LNCAP (cell line): ENCODE measurements around the gene PPP2R5B.

Source experiments
- TF ChIP-seq, protein P1 (sequence below): fragments of 450-650 bp; IDR thresholded peaks from 2 replicates; pipeline ENCODE4 v1.5.1; 2017; ENCODE audit warnings: mild to moderate bottlenecking

The PPP2R5B gene

DNA sequence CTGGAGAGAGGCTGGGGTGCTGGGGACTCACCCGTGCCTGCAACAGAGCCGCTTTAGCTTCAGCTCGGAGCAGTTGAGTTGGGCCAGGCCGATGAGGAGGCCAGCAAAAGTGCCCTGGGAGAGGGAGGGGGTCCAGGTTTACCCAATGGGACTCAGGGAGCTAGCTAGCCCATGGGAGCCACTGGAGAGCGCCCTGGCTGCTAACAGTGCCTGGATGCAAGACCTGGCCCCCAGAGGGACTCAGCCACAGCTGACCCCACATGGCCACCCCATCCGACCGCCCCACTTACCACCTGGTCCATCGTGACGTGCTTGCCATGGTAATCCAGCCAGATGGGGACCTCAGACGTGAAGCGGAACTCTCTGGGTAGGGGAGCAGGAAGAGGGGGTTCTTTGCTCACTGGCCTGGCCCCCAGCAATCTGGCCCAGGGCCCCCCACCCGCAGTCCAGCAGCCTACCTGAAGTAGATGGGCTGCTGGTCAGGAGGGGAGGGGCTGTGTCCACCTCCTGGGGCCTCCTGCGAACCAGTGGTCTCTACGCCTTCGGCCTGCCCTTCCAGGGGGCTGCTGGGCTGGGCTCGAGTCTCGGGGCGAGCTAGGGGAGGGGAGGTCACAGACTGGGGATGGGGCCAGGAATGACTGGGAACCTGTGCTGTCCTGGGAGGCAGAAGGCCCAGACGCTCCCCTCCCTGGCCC, 27.0 kb upstream of the PPP2R5B start:
- TF ChIP-seq, protein P1, sequence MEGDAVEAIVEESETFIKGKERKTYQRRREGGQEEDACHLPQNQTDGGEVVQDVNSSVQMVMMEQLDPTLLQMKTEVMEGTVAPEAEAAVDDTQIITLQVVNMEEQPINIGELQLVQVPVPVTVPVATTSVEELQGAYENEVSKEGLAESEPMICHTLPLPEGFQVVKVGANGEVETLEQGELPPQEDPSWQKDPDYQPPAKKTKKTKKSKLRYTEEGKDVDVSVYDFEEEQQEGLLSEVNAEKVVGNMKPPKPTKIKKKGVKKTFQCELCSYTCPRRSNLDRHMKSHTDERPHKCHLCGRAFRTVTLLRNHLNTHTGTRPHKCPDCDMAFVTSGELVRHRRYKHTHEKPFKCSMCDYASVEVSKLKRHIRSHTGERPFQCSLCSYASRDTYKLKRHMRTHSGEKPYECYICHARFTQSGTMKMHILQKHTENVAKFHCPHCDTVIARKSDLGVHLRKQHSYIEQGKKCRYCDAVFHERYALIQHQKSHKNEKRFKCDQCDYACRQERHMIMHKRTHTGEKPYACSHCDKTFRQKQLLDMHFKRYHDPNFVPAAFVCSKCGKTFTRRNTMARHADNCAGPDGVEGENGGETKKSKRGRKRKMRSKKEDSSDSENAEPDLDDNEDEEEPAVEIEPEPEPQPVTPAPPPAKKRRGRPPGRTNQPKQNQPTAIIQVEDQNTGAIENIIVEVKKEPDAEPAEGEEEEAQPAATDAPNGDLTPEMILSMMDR: no peak

DNA sequence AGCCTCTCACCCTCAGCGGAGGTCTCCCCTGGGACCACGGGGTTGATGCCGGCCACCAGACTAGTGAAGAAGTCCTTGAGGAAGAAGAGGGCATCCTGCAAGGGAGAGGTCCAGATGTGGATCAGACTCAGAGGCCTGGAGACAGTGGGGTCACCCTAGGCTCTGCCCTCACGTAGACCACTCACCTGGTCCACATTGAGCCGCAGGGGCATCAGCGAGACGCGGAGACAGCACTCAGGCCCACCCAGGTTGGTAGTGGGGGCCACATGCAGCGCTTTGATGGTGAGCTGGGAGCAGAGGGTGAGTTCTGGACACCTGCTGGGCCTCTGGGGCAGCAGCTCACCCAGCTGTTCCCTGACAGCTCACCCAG, 26.4 kb upstream of the PPP2R5B start:
- TF ChIP-seq, protein P1: no peak

DNA sequence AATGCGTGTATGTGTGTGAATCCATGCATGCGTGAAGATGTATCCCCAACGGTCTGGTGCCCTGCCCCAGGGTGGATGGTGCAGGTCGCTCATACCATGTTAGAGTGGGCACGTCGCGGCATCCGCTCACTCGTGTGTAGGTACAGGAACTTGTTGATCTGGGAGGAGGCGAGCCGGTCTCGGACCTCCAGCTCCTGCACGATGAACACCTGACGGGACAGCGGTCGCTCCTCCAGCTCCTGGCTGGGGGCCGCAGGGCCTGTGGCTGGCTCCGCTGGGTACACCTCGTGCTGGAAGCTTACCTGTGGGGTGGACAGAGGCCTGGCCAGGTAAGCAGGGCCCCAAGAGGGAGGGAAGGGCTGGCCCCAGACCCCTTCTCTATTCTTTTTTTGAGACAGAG, 25.9 kb upstream of the PPP2R5B start:
- TF ChIP-seq, protein P1: no peak

DNA sequence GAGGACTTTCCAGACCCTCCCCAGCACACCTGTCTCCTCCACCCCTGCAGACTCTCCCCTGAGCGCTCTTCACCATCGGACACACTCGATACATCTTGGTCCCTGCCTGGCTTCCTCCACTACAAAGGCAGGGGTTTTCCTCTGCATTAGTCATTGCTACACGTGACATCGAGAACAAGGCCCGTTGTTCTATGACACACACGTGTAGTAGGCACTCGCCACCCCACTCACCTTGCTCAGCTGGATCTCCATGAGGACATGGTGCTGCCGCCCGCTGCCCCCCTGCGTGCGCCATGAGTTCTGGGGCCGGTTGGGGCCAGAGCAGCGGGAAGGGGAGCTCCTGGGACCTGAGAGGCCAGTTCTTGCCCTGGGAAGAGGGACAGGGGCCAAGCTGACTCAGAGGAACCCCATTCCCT, 24.2 kb upstream of the PPP2R5B start:
- TF ChIP-seq, protein P1: no peak

DNA sequence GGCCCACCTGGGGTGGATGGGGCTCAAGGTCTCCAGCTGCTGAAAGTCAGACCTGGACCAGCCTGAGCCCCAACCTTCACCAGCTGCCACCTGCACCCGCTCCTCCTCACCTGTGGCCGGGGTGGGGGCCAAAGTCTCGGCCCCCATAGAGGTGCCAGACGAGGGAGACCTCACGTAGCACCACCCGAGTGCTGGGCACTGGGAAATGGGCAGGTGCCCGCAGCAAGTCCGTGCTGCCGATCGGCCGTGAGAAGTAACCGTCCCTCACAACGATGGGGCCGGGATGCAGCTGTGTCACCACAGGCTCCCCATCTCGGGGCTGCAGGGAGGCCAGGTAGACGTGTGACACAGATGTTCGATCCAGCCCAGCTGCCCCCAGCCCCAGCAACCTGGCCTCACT, 23.7 kb upstream of the PPP2R5B start:
- TF ChIP-seq, protein P1: no peak

DNA sequence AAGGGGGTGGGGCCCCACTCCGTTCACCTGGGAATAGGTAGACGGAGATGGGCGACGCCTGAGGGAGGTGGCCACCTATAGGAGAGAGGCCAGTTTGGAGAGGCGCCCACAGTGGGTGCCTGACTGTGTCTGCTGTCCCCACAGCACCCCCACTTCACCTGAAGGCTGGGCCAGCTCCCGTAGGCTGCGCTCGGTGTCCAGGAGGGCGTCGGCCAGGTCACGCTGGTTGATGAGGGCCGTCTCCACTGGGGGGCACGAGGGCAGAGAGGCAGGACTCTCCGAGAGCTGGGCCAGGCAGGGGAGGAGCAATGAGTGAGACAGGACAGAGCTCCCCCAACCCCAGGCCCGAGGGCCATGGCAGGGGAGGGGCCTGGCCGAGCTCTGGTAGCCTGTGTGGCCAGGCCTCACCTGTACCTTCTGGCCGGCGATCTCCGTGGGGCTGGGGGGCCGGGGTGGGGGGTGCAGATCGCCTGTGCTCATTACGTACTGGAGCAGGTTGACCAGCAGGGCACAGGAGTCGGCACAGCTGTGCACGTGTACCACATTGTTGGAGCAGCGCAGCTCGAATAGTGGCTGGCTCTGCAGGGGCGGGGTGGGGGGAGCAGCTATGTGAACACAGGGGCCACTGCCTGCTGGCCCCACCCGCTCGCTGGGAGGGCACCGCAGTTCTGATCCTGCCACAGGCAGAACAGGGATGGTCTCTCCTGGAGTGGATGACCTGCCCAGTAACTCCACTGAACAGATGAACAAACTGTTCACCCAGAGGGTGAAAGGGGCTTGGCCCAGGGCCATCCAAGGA, 22.2 kb upstream of the PPP2R5B start:
- TF ChIP-seq, protein P1: no peak

DNA sequence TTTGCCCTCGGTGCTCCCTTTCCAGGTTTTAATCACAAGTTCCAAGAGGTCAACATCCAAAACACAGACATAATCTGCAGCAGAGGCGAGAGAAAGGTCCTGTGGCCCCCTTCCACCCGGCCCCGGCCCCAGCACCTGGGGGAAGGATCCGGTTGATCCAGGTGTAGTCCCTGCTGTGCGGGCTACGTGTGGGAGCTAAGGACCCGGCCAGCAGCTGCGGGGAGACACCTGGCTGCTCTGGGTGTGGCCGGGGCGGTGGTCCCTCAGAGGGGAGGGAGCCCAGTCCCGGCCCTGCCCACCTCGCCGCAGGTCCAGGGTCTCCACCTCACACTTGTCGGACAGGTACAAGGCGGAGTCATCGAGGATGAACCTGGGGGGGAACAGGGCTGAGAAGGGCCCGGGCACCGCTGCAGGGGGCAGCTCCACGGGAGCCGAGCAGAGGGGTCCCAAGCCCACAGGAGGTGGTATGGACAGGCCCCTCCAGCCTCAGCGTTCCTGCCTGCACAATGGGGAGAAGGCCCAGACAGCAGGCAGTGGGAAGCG, 21.1 kb upstream of the PPP2R5B start:
- TF ChIP-seq, protein P1: no peak
